Heart left ventricle (tissue), 16 donors: ENCODE measurements around the gene TACC2. TPM values are rescaled to one million over a fixed set of nuclear protein-coding genes. Genes with fewer than 3 reads are reported as not detected.

Experiments
- ATAC-seq, 4 donors: fragments of 200-7000 bp; cut with Tn5 transposase; one replicate each; pipeline ENCODE4 v1.9.1; 2020 to 2022; ENCODE audit warnings: moderate library complexity in 4 of 4, mild to moderate bottlenecking in 3 of 4, moderate number of reproducible peaks in 1 of 4
- DNase-seq, 5 donors: peaks; one replicate each; pipeline ENCODE4 v3.0.0-alpha.2; 2020
- H3K27ac ChIP-seq, 12 donors: fragments of 200-600 bp; sonication (generic) in 4 of 12; one replicate each; pipeline versions ENCODE4 v1.5.0 to v1.8.0; 2016 to 2022; ENCODE audit warnings: mild to moderate bottlenecking in 2 of 12
- H3K27me3 ChIP-seq, 9 donors: fragments of 200-600 bp; sonication (generic) in 2 of 9; one replicate each; pipeline versions ENCODE4 v1.5.1 to v1.8.0; 2016 to 2022; ENCODE audit warnings: mild to moderate bottlenecking in 3 of 9
- H3K36me3 ChIP-seq, 9 donors: fragments of 200-600 bp; sonication (generic) in 2 of 9; one replicate each; pipeline versions ENCODE4 v1.5.0 to v1.8.0; 2018 to 2022; ENCODE audit warnings: mild to moderate bottlenecking in 2 of 9
- H3K4me1 ChIP-seq, 12 donors: fragments of 200-600 bp; sonication (generic) in 4 of 12; one replicate each; pipeline versions ENCODE4 v1.5.0 to v1.8.0; 2016 to 2022; ENCODE audit warnings: mild to moderate bottlenecking in 3 of 12
- H3K4me3 ChIP-seq, 12 donors: fragments of 200-600 bp; sonication (generic) in 4 of 12; one replicate each; pipeline versions ENCODE4 v1.5.0 to v1.8.0; 2017 to 2022; ENCODE audit warnings: mild to moderate bottlenecking in 9 of 12, moderate library complexity in 4 of 12
- H3K9me3 ChIP-seq, 12 donors: fragments of 200-600 bp; sonication (generic) in 4 of 12; one replicate each; pipeline versions ENCODE4 v1.5.0 to v1.8.0; 2016 to 2022; ENCODE audit warnings: mild to moderate bottlenecking in 1 of 12
- POLR2A ChIP-seq, 2 donors: fragments of 450-650 bp; IDR thresholded peaks; one replicate each; pipeline ENCODE4 v1.6.1; 2017; ENCODE audit warnings: antibody characterized with exemption in 2 of 2, mild to moderate bottlenecking in 2 of 2, moderate library complexity in 2 of 2
- WGBS, 4 donors: extraction: QIAGEN DNeasy Blood & Tissue Kit in 2 of 4; methylation state at CpG; one replicate each; pipeline versions ENCODE4 v1.1.5 to v1.1.7; 2013 to 2018; 5-methylcytosine and 5-hydroxymethylcytosine counted together
- intact Hi-C, 10 donors: fragments of 100-400 bp; cut with DNase I; formaldehyde crosslinking; loops; one replicate each; pipeline versions ENCODE4 v1.11.1 to v1.14.2; 2022
- polyA plus RNA-seq, 2 donors: library from polyadenylated mRNA; stranded (reverse); fragments of 200-250 nt; gene quantifications; one replicate each; pipeline ENCODE4 v1.2.3, GENCODE V29; 2013
- total RNA-seq, 9 donors: library from RNA; depleted of rRNA in 2 of 9; stranded (reverse); fragments of >200 nt in 2 of 9; fragmentation: NEBNext Ultra II Directional in 3 of 9; extraction: Animal tissue kit (Norgen Biotek cat#: 25700) in 3 of 9; gene quantifications; one replicate each; pipeline versions ENCODE4 v1.1.0 to v1.2.4, GENCODE V29; 2016 to 2023
- TF ChIP-seq, protein P1 (sequence below), 12 donors: fragments of 200-600 bp; sonication (generic) in 4 of 12; IDR thresholded peaks; one replicate each; pipeline versions ENCODE4 v1.5.0 to v1.8.0; 2018 to 2022; ENCODE audit warnings: antibody characterized with exemption in 12 of 12, mild to moderate bottlenecking in 5 of 12
- donor health status: ischemic (EF 13 %, LVEDD 7.1; RV severe dilation, severe dysfunction).
- donor health status: healthy with polysubstance abuse.
- donor health status: DM: no; HTN: yes; CAD: no.
- donor health status: DM: no; HTN: no; CAD: no.
- donor health status: ischemic (EF 25% LVEDD 6.9; RV normal size, moderate dysfunction).
- donor health status: ischemic (EF 25% LVEDD 5.7; RV mildly dilated, moderate dysfunction).
- donor health status: healthy.
- donor health status: DM: yes; HTN: yes; CAD: no.
- donor health status: ischemic (EF 35%, LVEDD 5.7; RV mildly dilated, moderate dysfunction).
- donor health status: nonischemic (EF 11% LVEDD 7.7; RV severe dilation, severe dysfunction).
- donor health status: DM: yes; HTN: yes; CAD: no.
- donor health status: PGD.
- donor health status: ischemic (EF 29% LVEDD 5.4; RV normal size, mild dysfunction).
- donor health status: nonischemic (EF 23%, LVEDD 6.1; RV moderate dilation, normal function).

TACC2 gene
- total and polyA plus RNA-seq, 11 donors = 96.7 to 456 (median 294) TPM

DNA sequence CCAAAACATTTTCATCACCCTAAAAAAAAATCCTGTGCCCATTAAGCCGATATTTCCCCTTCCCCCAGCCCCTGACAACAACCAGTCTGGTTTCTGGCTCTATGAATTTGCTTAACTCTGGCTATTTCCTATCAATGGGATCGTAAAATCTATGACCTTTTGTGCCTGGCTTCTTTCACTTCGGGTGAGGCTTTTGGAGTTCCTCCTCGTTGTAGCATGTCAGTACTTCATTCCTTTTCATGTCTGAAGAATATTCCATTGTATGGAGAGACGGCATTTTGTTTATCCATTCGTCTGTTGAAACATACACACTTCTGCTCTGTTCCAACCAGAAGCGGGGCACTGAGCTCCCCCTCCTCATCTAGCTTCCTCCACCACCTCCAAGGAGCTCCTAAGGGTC is 29.5 kb downstream of the TACC2 start:
- Histone ChIP-seq H3K27me3 (peaks cover 0 to 10% (median 0%) of the 10 kb centered on the region in 9 donors), H3K9me3 (no peaks in the 10 kb centered on the region), H3K4me1 (peaks cover 0 to 57% (median 11%) of the 10 kb centered on the region in 12 donors), H3K36me3 (peaks cover 0 to 16% (median 0%) of the 10 kb centered on the region in 9 donors), H3K4me3 (no peak overlapping the region), H3K27ac (peak overlapping the region in 11 of 12 donors; percentile 6 to 87 (median 64))
- intact Hi-C loops = no loop called here
- TF ChIP-seq, protein P1, sequence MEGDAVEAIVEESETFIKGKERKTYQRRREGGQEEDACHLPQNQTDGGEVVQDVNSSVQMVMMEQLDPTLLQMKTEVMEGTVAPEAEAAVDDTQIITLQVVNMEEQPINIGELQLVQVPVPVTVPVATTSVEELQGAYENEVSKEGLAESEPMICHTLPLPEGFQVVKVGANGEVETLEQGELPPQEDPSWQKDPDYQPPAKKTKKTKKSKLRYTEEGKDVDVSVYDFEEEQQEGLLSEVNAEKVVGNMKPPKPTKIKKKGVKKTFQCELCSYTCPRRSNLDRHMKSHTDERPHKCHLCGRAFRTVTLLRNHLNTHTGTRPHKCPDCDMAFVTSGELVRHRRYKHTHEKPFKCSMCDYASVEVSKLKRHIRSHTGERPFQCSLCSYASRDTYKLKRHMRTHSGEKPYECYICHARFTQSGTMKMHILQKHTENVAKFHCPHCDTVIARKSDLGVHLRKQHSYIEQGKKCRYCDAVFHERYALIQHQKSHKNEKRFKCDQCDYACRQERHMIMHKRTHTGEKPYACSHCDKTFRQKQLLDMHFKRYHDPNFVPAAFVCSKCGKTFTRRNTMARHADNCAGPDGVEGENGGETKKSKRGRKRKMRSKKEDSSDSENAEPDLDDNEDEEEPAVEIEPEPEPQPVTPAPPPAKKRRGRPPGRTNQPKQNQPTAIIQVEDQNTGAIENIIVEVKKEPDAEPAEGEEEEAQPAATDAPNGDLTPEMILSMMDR (IDR thresholded peaks at IDR 0.05) = no peak
- 42 to 53% (median 48%) methylated on average over 7 of the region's 7 CpGs for WGBS, 4 donors
- ATAC-seq (no peak), DNase-seq (no peak)

DNA sequence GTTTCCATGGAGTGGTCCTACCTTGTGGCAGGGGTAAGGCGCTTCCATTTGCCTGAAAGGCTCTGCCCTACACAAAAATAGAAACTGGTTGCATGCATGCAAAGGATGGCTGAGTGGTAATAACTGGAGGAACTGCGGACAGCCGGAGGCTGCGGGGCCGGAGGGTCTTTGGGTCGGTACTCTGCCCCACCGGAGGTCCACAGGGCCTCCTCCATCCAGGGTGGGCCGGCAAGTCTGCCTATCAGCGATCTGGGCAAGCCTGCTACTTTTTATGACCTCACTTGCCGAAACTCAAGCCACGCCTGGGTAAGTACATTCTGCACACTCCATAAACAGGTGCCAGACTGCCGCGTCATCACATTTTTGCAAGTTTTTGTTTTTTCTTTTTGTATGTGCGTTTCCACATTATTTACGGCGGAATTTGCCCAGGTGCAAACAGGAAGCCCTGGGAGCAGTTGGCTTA is 30.0 kb downstream of the TACC2 start:
- peak overlapping the region in 11 of 12 donors; percentile 6 to 87 (median 65) for H3K27ac ChIP-seq
- H3K4me3 ChIP-seq = peak overlapping the region in 7 of 12 donors; percentile 2 to 25 (median 12)
- intact Hi-C loops = no loop called here
- H3K9me3 ChIP-seq = no peaks in the 10 kb centered on the region
- peaks cover 0 to 10% (median 0%) of the 10 kb centered on the region in 9 donors for H3K27me3 ChIP-seq
- WGBS, 4 donors = 54 to 67% (median 61%) methylated on average over 16 of the region's 16 CpGs
- H3K4me1 ChIP-seq = peaks cover 0 to 52% (median 8%) of the 10 kb centered on the region in 12 donors
- peaks cover 0 to 16% (median 0%) of the 10 kb centered on the region in 9 donors for H3K36me3 ChIP-seq
- TF ChIP-seq, protein P1 (IDR thresholded peaks at IDR 0.05) = no peak
- TF ChIP-seq POLR2A (IDR thresholded peaks at IDR 0.05) = no peak
- ATAC-seq (peak; percentile 16 to 53 (median 49)), DNase-seq (no peak)

DNA sequence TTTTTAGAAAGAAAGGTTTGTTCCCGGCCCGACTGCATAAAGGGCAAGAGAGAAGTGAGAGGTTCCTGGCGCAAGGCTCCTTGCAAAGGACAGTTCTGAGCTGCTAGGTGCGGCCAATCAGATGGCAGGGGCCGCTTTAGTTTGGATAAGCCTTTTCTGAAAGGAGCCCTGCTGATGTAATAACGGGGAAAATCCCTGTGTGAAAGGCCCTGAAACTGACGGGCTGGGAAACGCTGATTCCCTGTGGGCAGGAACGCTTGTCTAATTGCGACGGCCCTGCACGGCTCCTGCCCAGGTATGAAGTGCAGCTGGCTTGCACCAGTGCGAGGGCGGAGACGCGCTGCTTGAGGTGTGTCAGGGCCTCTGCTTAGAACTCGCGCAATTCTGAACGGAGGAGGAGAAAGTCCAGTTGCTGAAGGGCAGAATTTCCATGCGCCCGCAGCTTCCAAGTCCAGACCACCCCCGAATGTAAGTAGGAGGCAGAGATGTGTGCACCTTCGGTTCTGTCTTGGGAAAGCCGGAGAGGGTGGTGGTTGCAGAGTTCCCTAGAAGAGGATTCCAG is 30.5 kb downstream of the TACC2 start:
- peaks cover 0 to 10% (median 0%) of the 10 kb centered on the region in 9 donors for H3K27me3 ChIP-seq
- H3K9me3 ChIP-seq = no peaks in the 10 kb centered on the region
- peak in 1 of 5 donors; percentile 67 for DNase-seq
- ATAC-seq = peak in 3 of 4 donors; percentile 27 to 58 (median 56)
- intact Hi-C loops = no loop called here
- 40 to 59% (median 47%) methylated on average over 22 to 24 of the region's 24 CpGs for WGBS, 4 donors
- H3K4me3 ChIP-seq = peak overlapping the region in 5 of 12 donors; percentile 5 to 25 (median 13)
- no peak for TF ChIP-seq POLR2A (IDR thresholded peaks at IDR 0.05)
- TF ChIP-seq, protein P1 (IDR thresholded peaks at IDR 0.05) = no peak
- H3K36me3 ChIP-seq = peaks cover 0 to 21% (median 0%) of the 10 kb centered on the region in 9 donors
- H3K27ac ChIP-seq = peak overlapping the region; percentile 6 to 87 (median 64)
- peaks cover 0 to 48% (median 7%) of the 10 kb centered on the region in 12 donors for H3K4me1 ChIP-seq

DNA sequence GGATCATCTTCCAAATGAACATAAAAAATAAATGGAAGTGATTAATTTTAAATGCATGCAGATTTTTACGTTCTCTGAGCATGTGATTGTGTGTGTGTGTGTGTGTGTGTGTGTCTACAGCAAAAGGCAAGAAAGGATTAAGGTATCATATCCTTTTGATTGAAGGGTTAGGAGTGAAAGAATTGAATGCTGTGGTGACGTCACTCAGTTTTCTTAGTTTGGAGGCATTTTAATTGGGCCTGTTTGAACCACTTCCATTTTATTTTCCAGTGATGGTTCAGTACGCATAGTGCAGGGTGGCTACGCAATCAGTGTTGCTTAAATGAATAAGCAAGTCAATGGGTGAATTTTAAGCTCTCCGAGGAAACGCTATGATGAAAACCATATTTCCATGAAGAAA is 31.3 kb downstream of the TACC2 start:
- DNase-seq (no peak), ATAC-seq (no peak)
- WGBS, 4 donors = 83 to 92% (median 86%) methylated on average over 6 of the region's 6 CpGs
- Histone ChIP-seq H3K27ac (peak overlapping the region in 8 of 12 donors; percentile 31 to 87 (median 68)), H3K27me3 (peaks cover 0 to 10% (median 0%) of the 10 kb centered on the region in 9 donors), H3K4me3 (peak overlapping the region in 1 of 12 donors; percentile 12), H3K4me1 (peaks cover 0 to 41% (median 7%) of the 10 kb centered on the region in 12 donors), H3K9me3 (no peaks in the 10 kb centered on the region), H3K36me3 (peaks cover 0 to 25% (median 0%) of the 10 kb centered on the region in 9 donors)
- TF ChIP-seq, protein P1 (IDR thresholded peaks at IDR 0.05) = no peak
- no peak for TF ChIP-seq POLR2A (IDR thresholded peaks at IDR 0.05)
- intact Hi-C loops = no loop called here
